OCI-LY7 (cell line): Measurements from ENCODE around the gene XYLT1. TPM values are rescaled to one million over a fixed set of nuclear protein-coding genes. Genes with fewer than 3 reads are reported as not detected.

Source experiments
- BruUV-seq: library from RNA; stranded (reverse); fragments of 400-500 nt; replicated peaks from 2 replicates; lab custom pipeline; 2021; lab: Mats Ljungman, UMichigan
- CTCF ChIA-PET: fragments of 300-600 bp; sonication (Branson Sonifier 250); formaldehyde crosslinking; loops from one replicate; lab custom pipeline; 2022; ENCODE audit warnings: antibody characterized with exemption; ENCODE audit not compliant: unreplicated experiment; lab: Charles Lee
- POLR2A ChIA-PET: fragments of 300-600 bp; sonication (Branson Sonifier 250); formaldehyde crosslinking; loops from one replicate; lab custom pipeline; 2022; ENCODE audit warnings: antibody characterized with exemption; lab: Charles Lee
- DNase-seq: peaks from one replicate; pipeline ENCODE4 v3.0.0-alpha.2; 2015; ENCODE audit warnings: low spot score
- H2AFZ ChIP-seq: fragments of 200-600 bp; sonication (generic), shearing (Covaris generic); 2 replicates; pipeline ENCODE4 v1.6.1; 2014; ENCODE audit warnings: mild to moderate bottlenecking, antibody characterized with exemption, low read length, moderate library complexity
- H3K27ac ChIP-seq: fragments of 200-600 bp; sonication (generic); 2 replicates; pipeline ENCODE4 v1.5.1; 2014; ENCODE audit warnings: mixed run types, low read depth, mild to moderate bottlenecking, moderate library complexity, low read length, inconsistent platforms; ENCODE audit not compliant: poor library complexity, severe bottlenecking
- H3K36me3 ChIP-seq: fragments of 200-600 bp; sonication (generic); 2 replicates; pipeline ENCODE4 v1.6.1; 2014; ENCODE audit warnings: mild to moderate bottlenecking, antibody characterized with exemption, low read length, moderate library complexity, mixed read lengths; ENCODE audit not compliant: insufficient read depth
- H3K4me1 ChIP-seq: fragments of 200-600 bp; sonication (generic); 2 replicates; pipeline ENCODE4 v1.5.1; 2014; ENCODE audit warnings: mild to moderate bottlenecking, low read length; ENCODE audit not compliant: insufficient read depth, poor library complexity, severe bottlenecking
- H3K4me2 ChIP-seq: fragments of 200-600 bp; sonication (generic); 2 replicates; pipeline ENCODE4 v1.6.1; 2014; ENCODE audit warnings: mild to moderate bottlenecking, low read length
- H3K4me3 ChIP-seq: fragments of 200-600 bp; sonication (generic); 2 replicates; pipeline ENCODE4 v1.5.1; 2014; ENCODE audit warnings: mild to moderate bottlenecking, low read depth, low read length; ENCODE audit not compliant: poor library complexity, severe bottlenecking
- H3K79me2 ChIP-seq: fragments of 200-600 bp; sonication (generic); 2 replicates; pipeline ENCODE4 v1.6.1; 2016; ENCODE audit warnings: low read depth, mild to moderate bottlenecking, low read length, moderate library complexity, mixed read lengths; ENCODE audit not compliant: insufficient read depth
- H3K9me2 ChIP-seq: fragments of 200-600 bp; sonication (generic); 2 replicates; pipeline ENCODE4 v1.6.1; 2016; ENCODE audit warnings: mild to moderate bottlenecking, low read length, mixed read lengths; ENCODE audit not compliant: insufficient read depth
- H3K9me3 ChIP-seq: fragments of 200-600 bp; sonication (generic); 2 replicates; pipeline ENCODE4 v1.6.1; 2014; ENCODE audit warnings: mild to moderate bottlenecking, mixed run types, low read length, mixed read lengths
- H4K20me1 ChIP-seq: fragments of 200-600 bp; sonication (generic); 2 replicates; pipeline ENCODE4 v1.6.1; 2014; ENCODE audit warnings: mild to moderate bottlenecking, antibody characterized with exemption, low read length, moderate library complexity, mixed read lengths; ENCODE audit not compliant: insufficient read depth
- EZH2phosphoT487 ChIP-seq: fragments of 200-600 bp; sonication (generic); IDR thresholded peaks from 2 replicates; pipeline ENCODE4 v1.6.1; 2018; ENCODE audit warnings: low read depth, borderline replicate concordance, mild to moderate bottlenecking, mixed run types, antibody characterized with exemption, low read length, moderate library complexity, mixed read lengths
- intact Hi-C: fragments of 100-400 bp; cut with micrococcal nuclease; formaldehyde crosslinking; loops from one replicate; pipeline ENCODE4 v1.10.0; 2022; ENCODE audit not compliant: unreplicated experiment
- total RNA-seq, 2 experiments: library from RNA; depleted of rRNA in 1 of 2; stranded (reverse); fragments of >200 nt in 1 of 2; shearing (Covaris generic) in 1 of 2; gene quantifications; 2 replicates each; pipeline ENCODE4 v1.2.3, GENCODE V29; 2014 to 2022
- TF ChIP-seq, protein P1 (sequence below): fragments of 200-600 bp; sonication (generic); conservative IDR thresholded peaks from 2 replicates; pipeline ENCODE4 v1.5.1; 2014; ENCODE audit warnings: mild to moderate bottlenecking, antibody characterized with exemption, low read length, moderate library complexity, mixed read lengths

Gene XYLT1
- total RNA-seq, 2 experiments from 2014 or later: 36.3 to 50.0 TPM

DNA sequence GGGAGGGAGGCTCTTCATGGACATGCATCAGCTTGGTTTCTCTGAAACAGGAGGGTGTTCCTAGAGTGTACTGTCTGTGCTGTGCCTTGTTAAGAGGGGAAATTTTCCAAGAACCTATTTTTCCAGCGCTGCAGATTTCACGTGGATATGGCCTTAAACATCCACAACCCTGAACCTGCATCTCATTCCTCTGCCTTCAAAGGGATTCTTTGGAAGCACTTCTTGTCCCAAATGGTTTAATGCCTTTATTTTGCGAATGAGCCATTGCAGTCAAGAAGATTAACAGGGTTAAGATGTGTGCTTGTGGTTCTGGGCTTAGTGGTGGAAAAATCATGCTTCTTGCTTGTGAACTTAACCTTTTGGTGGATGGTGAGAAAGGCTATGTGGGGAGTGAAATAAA, 161.2 kb downstream of the XYLT1 start:
- Histone ChIP-seq H4K20me1 (no peaks in the 10 kb centered on the region), H3K4me3 (no peak overlapping the region), H3K27ac (no peak overlapping the region), H3K36me3 (peaks cover 5% of the 10 kb centered on the region; the same call in 1 of the 2 replicates), H3K4me1 (peaks cover 30% of the 10 kb centered on the region), H3K4me2 (no peak overlapping the region), H3K79me2 (peaks cover 8% of the 10 kb centered on the region; the same call in 1 of the 2 replicates), H3K9me2 (no peaks in the 10 kb centered on the region), H3K9me3 (no peaks in the 10 kb centered on the region), H2AFZ (no peak overlapping the region)
- no peak for TF ChIP-seq EZH2phosphoT487
- TF ChIP-seq, protein P1, sequence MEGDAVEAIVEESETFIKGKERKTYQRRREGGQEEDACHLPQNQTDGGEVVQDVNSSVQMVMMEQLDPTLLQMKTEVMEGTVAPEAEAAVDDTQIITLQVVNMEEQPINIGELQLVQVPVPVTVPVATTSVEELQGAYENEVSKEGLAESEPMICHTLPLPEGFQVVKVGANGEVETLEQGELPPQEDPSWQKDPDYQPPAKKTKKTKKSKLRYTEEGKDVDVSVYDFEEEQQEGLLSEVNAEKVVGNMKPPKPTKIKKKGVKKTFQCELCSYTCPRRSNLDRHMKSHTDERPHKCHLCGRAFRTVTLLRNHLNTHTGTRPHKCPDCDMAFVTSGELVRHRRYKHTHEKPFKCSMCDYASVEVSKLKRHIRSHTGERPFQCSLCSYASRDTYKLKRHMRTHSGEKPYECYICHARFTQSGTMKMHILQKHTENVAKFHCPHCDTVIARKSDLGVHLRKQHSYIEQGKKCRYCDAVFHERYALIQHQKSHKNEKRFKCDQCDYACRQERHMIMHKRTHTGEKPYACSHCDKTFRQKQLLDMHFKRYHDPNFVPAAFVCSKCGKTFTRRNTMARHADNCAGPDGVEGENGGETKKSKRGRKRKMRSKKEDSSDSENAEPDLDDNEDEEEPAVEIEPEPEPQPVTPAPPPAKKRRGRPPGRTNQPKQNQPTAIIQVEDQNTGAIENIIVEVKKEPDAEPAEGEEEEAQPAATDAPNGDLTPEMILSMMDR: no peak
- POLR2A ChIA-PET: no interaction called here
- no peak for DNase-seq
- BruUV-seq: no TSS peak
- CTCF ChIA-PET: interaction anchor here (0.6 kb wide), 1 partner anchor 310 kb away, joined by 3 read pairs; no protein-coding TSS in a partner anchor
- intact Hi-C loops: no loop called here

DNA sequence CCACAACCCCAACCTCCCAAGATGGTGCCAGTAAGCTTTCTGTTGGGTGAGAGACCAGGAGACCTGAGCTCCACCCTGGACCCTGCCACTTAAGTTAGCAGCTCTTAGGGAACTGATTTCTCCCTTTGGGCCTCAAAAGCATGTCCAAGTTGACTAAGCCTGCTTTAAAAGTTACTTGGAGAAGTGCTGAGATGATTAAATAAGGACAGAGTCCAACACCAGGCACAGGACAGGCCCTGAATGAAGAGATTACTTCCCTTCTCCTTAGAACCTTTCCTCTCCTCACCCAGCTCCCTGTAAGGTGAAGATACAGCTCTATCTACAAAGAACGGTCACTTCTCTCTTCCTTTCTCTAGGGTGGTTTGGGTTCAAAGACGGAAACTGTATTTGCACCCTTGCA, 162.6 kb downstream of the XYLT1 start:
- H3K4me1 ChIP-seq: peaks cover 34% of the 10 kb centered on the region
- no peak overlapping the region for H3K4me2 ChIP-seq
- no peaks in the 10 kb centered on the region for H4K20me1 ChIP-seq
- ChIA-PET CTCF (no interaction called here), POLR2A (no interaction called here)
- H3K4me3 ChIP-seq: no peak overlapping the region
- no peak overlapping the region for H2AFZ ChIP-seq
- H3K27ac ChIP-seq: no peak overlapping the region
- H3K79me2 ChIP-seq: peaks cover 20% of the 10 kb centered on the region; the same call in 1 of the 2 replicates
- TF ChIP-seq, protein P1: no peak
- no peak for TF ChIP-seq EZH2phosphoT487
- intact Hi-C loops: no loop called here
- H3K9me2 ChIP-seq: no peaks in the 10 kb centered on the region
- no TSS peak for BruUV-seq
- no peak for DNase-seq
- no peaks in the 10 kb centered on the region for H3K9me3 ChIP-seq
- peaks cover 5% of the 10 kb centered on the region; the same call in 1 of the 2 replicates for H3K36me3 ChIP-seq

DNA sequence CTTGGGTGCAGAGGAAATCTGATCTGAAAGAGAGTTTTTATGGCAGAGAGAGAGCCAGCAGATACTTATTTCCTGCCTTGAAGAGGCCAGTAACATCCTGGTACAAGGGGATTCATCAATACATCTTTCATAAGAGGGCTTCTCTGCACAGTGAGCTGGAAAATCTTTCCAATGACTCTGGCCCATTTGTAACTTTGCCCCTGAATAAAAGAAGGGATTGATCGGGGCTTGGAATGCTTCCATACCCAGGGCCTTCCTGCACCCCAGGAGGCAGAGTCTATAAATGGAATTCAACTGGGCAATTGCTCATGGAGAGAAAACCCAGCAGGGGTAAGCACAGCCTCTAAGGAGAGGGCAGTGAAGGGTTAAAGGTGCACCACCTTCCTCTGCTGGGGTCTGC, 163.3 kb downstream of the XYLT1 start:
- peaks cover 39% of the 10 kb centered on the region for H3K4me1 ChIP-seq
- no peak overlapping the region for H3K27ac ChIP-seq
- ChIA-PET POLR2A (no interaction called here), CTCF (no interaction called here)
- H4K20me1 ChIP-seq: no peaks in the 10 kb centered on the region
- TF ChIP-seq EZH2phosphoT487: no peak
- TF ChIP-seq, protein P1: no peak
- H3K9me3 ChIP-seq: no peaks in the 10 kb centered on the region
- no peak overlapping the region for H3K4me2 ChIP-seq
- H3K9me2 ChIP-seq: no peaks in the 10 kb centered on the region
- no peak overlapping the region for H3K4me3 ChIP-seq
- DNase-seq: no peak
- peaks cover 20% of the 10 kb centered on the region; the same call in 1 of the 2 replicates for H3K79me2 ChIP-seq
- intact Hi-C loops: no loop called here
- H3K36me3 ChIP-seq: peaks cover 5% of the 10 kb centered on the region; the same call in 1 of the 2 replicates
- no peak overlapping the region for H2AFZ ChIP-seq
- BruUV-seq: no TSS peak
